ENCODE data around the gene GDF9. TPM values are rescaled to one million over a fixed set of nuclear protein-coding genes. Genes with fewer than 3 reads are reported as not detected.

The GDF9 gene
- total RNA-seq, 2 experiments from 2014 or later, result 0.41 to 0.69 TPM

DNA sequence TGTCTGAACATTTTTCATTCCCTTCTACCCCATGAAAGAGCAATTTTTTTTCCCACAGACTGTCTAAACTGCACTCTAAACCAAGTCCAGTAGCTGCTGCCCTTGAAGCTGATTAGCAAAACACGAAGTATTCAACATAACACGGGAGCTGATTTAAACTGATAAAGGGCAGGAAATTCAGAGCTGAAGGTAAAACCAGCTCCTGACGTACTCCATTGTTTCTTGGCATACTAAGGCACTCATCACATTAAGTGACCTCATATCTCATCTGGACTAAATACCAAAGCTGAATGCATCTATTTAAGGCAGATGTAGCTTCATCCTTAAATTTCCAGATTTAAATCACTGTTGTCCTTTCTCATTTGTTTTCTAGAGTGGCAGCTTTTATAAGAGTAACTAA is 12.0 kb downstream of the GDF9 start:
- CTCF ChIA-PET, result interaction anchor here (0.7 to 1.6 kb wide), 7 partner anchors 8 to 510 kb away, joined by 3 to 6 read pairs (median 3); no protein-coding TSS in a partner anchor
- intact Hi-C loops (cut with DNase I, micrococcal nuclease), result no loop called here
- ATAC-seq, result no peak
- POLR2A ChIA-PET, result no interaction called here
- Mint-ChIP-seq H3K27ac (no peak overlapping the region), H3K4me3 (no peak overlapping the region), H3K27me3 (peaks cover 4% of the 10 kb centered on the region), H3K9me3 (ENCODE audit: low read depth) (no peaks in the 10 kb centered on the region), H3K4me1 (no peaks in the 10 kb centered on the region), H3K36me3 (ENCODE audit: low read depth) (no peaks in the 10 kb centered on the region)
- DNase-seq, result no peak

DNA sequence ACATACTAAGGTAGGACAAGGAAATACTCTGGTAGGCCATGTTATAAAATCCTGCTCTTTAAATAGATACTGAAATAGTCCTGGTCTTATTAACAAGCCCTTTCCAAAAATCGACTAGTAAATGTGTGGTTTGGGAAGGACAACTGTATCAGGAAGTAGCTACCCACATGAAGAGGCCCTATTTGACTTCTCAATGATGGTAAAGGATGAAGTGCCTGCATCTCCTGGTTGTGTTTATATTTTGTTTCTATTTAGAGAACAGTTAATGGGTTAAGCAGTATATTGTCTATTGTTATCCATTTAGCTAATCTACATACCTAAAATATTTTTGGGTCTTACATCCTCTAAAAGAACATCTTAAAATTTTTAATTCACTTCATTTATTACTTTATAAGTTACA is 12.5 kb downstream of the GDF9 start:
- no peaks in the 10 kb centered on the region for H3K4me1 Mint-ChIP-seq
- H3K9me3 Mint-ChIP-seq (ENCODE audit: low read depth), result no peaks in the 10 kb centered on the region
- H3K4me3 Mint-ChIP-seq, result no peak overlapping the region
- intact Hi-C loops (cut with DNase I, micrococcal nuclease), result no loop called here
- ChIA-PET CTCF (interaction anchor here (0.7 to 1.6 kb wide), 6 partner anchors 9 to 509 kb away, joined by 3 to 6 read pairs (median 4); no protein-coding TSS in a partner anchor), POLR2A (no interaction called here)
- DNase-seq (no peak), ATAC-seq (no peak)
- H3K27me3 Mint-ChIP-seq, result peaks cover 4% of the 10 kb centered on the region
- H3K36me3 Mint-ChIP-seq (ENCODE audit: low read depth), result no peaks in the 10 kb centered on the region
- no peak overlapping the region for H3K27ac Mint-ChIP-seq

DNA sequence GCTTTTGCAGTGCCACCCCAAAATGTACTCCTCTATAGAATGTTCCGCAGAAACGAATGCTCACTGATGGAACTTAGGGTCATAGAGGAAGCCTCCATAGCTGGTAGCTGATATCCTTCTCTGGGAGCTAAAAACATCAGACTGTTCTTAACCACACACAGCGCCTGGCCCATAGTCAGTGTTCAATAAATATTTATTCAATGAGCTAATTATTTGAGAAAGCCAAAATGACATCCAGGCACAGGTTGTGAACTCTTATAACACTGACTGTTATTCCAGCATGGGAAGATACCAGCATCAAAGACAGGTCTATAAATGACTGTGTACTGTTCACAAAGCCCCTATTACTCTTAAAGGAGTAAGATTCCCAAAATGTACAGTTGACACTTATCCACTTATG is 12.9 kb downstream of the GDF9 start:
- POLR2A ChIA-PET, result no interaction called here
- ATAC-seq (no peak), DNase-seq (no peak)
- peaks cover 4% of the 10 kb centered on the region for H3K27me3 Mint-ChIP-seq
- H3K4me3 Mint-ChIP-seq, result no peak overlapping the region
- no peak overlapping the region for H3K27ac Mint-ChIP-seq
- CTCF ChIA-PET, result interaction anchor here (0.9 to 1.6 kb wide), 4 partner anchors 9 to 33 kb away, joined by 3 to 6 read pairs (median 4); no protein-coding TSS in a partner anchor
- no peaks in the 10 kb centered on the region for H3K36me3 Mint-ChIP-seq (ENCODE audit: low read depth)
- H3K4me1 Mint-ChIP-seq, result no peaks in the 10 kb centered on the region
- intact Hi-C loops (cut with DNase I, micrococcal nuclease), result no loop called here
- no peaks in the 10 kb centered on the region for H3K9me3 Mint-ChIP-seq (ENCODE audit: low read depth)

DNA sequence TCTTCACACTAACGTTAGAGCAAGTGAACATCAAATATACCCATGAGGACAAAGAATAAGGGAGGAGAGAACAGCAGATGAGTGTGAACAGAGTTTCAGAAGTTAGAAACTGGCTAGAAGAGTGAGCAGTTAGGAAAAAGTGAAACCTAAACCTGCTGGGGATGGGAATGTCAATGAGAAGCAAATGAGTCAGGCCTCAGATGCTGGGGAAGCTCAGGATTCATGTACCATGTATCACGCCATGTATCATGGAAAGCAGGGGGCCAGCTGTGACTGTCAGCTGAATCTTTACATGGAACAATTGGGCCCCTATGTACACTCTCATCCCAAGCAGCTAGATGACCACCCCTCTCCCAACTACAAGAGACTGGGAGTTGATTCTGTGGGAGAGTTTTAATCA is 16.2 kb downstream of the GDF9 start:
- ATAC-seq (no peak), DNase-seq (no peak)
- Mint-ChIP-seq H3K4me1 (no peaks in the 10 kb centered on the region), H3K9me3 (ENCODE audit: low read depth) (no peaks in the 10 kb centered on the region), H3K36me3 (ENCODE audit: low read depth) (no peaks in the 10 kb centered on the region), H3K27ac (no peak overlapping the region), H3K4me3 (no peak overlapping the region), H3K27me3 (peaks cover 2% of the 10 kb centered on the region)
- intact Hi-C loops (cut with DNase I, micrococcal nuclease), result no loop called here
- ChIA-PET CTCF (interaction anchor here (1.0 to 1.4 kb wide), 3 partner anchors 12 to 29 kb away, joined by 3 to 4 read pairs (median 3); no protein-coding TSS in a partner anchor), POLR2A (no interaction called here)

DNA sequence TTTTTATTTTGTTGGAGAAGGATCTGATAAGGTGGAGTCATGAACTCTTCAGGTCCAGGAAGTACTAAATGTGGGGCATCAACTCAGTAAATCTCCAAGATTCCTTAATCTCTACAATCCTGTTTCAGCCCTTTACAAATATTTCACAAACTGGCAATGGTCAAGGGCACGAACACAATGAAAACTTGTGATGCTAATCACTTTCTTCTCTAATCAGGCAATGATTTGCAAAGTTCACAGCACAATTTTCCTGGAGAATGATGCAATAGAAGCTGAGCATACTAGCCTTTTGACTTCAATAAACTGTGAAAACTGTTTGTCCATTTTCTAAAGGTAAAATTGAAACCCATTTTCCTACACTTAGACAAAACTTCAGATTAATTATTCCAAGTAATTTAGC is 16.9 kb downstream of the GDF9 start:
- Mint-ChIP-seq H3K27me3 (peaks cover 2% of the 10 kb centered on the region), H3K4me3 (no peak overlapping the region), H3K4me1 (no peaks in the 10 kb centered on the region), H3K36me3 (ENCODE audit: low read depth) (no peaks in the 10 kb centered on the region), H3K9me3 (ENCODE audit: low read depth) (no peaks in the 10 kb centered on the region), H3K27ac (no peak overlapping the region)
- ChIA-PET POLR2A (interaction anchor here (0.7 kb wide), 1 partner anchor 1209 kb away, joined by 3 read pairs; no protein-coding TSS in a partner anchor), CTCF (interaction anchor here (0.8 kb wide), 1 partner anchor 18 kb away, joined by 3 read pairs; no protein-coding TSS in a partner anchor)
- DNase-seq, result no peak
- ATAC-seq, result no peak
- intact Hi-C loops (cut with DNase I, micrococcal nuclease), result no loop called here

DNA sequence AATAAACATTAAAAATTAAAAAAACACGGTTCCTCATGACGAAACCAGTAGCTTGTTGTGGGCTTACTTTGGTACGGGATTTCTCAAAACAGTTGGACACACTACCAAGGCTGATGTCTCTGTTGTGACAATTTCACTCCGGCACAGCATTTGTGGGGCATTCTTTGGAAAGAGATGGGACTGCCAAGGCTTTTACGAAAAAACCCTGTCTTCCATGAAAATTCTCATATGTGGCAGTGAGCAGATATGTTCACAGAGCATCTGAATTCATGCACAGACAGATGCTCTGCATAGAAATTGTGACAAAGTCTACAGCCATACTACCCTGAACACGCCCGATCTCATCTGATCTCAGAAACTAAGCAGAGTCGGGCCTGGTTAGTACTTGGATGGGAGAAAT is 18.0 kb downstream of the GDF9 start:
- no peak overlapping the region for H3K27ac Mint-ChIP-seq
- H3K4me1 Mint-ChIP-seq, result no peaks in the 10 kb centered on the region
- H3K4me3 Mint-ChIP-seq, result no peak overlapping the region

DNA sequence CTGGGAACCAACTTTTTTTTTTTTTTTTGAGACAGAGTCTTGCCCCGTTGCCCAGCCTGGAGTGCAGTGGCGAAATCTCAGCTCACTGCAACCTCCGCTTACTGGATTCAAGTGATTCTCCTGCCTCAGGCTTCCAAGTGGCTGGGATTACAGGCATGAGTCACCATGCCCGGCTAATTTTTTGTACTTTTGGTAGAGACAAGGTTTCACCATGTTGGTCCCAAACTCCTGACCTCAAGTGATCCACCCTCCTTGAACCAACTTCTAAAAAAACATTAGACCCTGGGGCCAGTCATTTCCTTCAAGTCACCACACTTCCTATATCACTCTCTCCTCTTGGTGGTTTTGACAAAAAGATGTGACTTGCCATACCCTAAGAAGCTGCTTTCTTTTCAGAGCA is 25.0 kb downstream of the GDF9 start:
- ChIA-PET CTCF (no interaction called here), POLR2A (no interaction called here)
- peak; percentile 30 for ATAC-seq
- Mint-ChIP-seq H3K4me3 (no peak overlapping the region), H3K4me1 (no peaks in the 10 kb centered on the region), H3K36me3 (ENCODE audit: low read depth) (no peaks in the 10 kb centered on the region), H3K9me3 (ENCODE audit: low read depth) (no peaks in the 10 kb centered on the region), H3K27ac (no peak overlapping the region), H3K27me3 (no peaks in the 10 kb centered on the region)
- intact Hi-C loops (cut with DNase I, micrococcal nuclease), result no loop called here
- DNase-seq, result no peak

More for the DNA sequence above, 18.0 kb downstream of the GDF9 start:
- Mint-ChIP-seq H3K9me3 (ENCODE audit: low read depth) (no peaks in the 10 kb centered on the region), H3K27me3 (peaks cover 2% of the 10 kb centered on the region), H3K36me3 (ENCODE audit: low read depth) (no peaks in the 10 kb centered on the region)
- intact Hi-C loops (cut with DNase I, micrococcal nuclease), result no loop called here
- CTCF ChIA-PET, result interaction anchor here (0.6 to 0.8 kb wide), 3 partner anchors 17 to 198 kb away, joined by 3 to 4 read pairs (median 3); no protein-coding TSS in a partner anchor
- no peak for ATAC-seq
- no peak for DNase-seq
- POLR2A ChIA-PET, result no interaction called here

DNA sequence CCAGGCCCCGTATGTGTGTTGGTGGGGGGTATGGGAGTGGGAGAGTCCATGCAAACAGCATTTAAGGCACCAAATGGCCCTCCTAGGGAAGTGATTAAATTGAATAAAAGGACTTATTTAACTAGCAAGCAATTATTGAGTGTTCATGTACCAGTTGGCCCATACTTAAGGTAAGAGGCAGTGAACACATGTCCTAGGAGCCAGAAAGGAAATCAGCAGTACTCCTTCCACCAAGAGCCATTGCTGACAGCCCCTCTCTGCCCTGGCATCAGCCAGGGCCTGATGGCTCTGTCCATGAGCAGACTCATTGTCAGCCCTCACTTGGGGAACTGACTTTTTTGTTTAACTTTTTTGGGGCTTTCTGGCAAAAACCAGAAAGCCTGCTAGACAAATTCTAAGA is 25.4 kb downstream of the GDF9 start:
- intact Hi-C loops (cut with DNase I, micrococcal nuclease), result no loop called here
- Mint-ChIP-seq H3K27ac (no peak overlapping the region), H3K4me1 (no peaks in the 10 kb centered on the region), H3K27me3 (no peaks in the 10 kb centered on the region), H3K4me3 (no peak overlapping the region), H3K9me3 (ENCODE audit: low read depth) (no peaks in the 10 kb centered on the region), H3K36me3 (ENCODE audit: low read depth) (no peaks in the 10 kb centered on the region)
- ATAC-seq (no peak), DNase-seq (no peak)
- POLR2A ChIA-PET, result no interaction called here
- CTCF ChIA-PET, result no interaction called here

DNA sequence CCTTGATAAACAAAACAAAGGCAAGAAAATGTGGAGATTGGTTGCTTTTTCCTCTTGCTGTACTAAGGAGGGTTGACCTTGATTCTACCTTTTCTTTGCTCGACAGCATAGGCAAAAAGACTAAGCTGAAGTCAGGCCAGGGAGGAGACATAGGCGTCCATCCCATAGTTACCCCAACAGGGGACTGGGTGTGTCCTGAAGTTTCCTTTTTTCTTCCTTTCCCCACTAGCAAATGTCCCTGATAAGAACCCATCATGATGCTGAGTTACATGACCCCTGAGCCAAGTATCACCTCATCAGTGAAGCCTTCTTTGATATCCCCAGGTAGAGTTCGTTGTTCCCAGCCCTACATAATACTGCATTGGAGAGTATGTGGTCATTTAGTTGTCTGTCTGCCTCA is 26.0 kb downstream of the GDF9 start:
- DNase-seq (no peak), ATAC-seq (no peak)
- Mint-ChIP-seq H3K4me3 (no peak overlapping the region), H3K9me3 (ENCODE audit: low read depth) (no peaks in the 10 kb centered on the region), H3K36me3 (ENCODE audit: low read depth) (no peaks in the 10 kb centered on the region), H3K4me1 (no peaks in the 10 kb centered on the region), H3K27me3 (no peaks in the 10 kb centered on the region), H3K27ac (no peak overlapping the region)
- CTCF ChIA-PET, result no interaction called here
- intact Hi-C loops (cut with DNase I, micrococcal nuclease), result no loop called here
- POLR2A ChIA-PET, result no interaction called here

DNA sequence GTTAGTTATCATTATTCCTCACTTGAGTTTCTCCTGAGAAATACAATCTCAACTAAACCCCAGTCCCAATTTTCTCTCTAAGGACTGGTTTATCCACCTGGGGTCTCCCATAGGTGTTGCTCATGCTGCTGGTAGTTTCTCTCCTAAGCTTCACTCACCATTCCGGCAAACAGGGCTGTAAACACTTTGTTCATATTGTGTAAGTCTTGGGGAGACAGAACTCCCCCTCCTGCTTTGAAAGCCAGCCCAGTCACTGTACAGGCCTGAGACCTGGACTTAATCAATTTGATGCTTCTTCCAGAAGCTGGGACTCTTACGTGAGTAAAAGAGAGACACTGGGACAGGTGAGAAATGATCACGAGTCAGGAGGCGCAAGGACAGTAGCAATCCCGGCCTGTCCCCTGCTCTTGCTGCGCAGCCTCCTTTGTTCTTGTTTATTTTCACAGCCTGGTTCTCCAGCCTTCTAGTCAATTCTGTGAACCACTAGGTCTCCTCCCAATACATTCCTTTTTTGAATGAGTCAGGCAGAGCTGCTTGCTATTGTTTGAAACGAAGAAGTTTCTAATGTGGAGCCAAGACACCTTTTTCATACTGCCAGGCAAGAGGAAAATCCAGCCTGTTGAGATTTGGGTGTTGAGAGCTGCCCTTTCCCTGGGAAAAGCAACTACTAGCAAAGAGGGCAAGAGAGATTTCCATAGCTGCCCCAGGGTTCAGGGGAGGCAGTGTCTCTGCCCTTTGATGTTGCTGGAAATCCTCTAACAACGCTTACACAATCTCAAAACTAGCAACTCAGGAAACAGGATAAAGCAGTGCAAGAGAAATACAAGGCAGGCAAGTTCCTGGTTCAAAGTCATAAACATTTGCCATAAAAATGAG is 26.6 kb downstream of the GDF9 start:
- ChIA-PET CTCF (interaction anchor here (0.7 to 1.5 kb wide), 2 partner anchors 12 to 24 kb away, joined by 3 read pairs; no protein-coding TSS in a partner anchor), POLR2A (no interaction called here)
- H3K27ac Mint-ChIP-seq, result no peak overlapping the region
- H3K9me3 Mint-ChIP-seq (ENCODE audit: low read depth), result no peaks in the 10 kb centered on the region
- H3K36me3 Mint-ChIP-seq (ENCODE audit: low read depth), result no peaks in the 10 kb centered on the region
- no peak overlapping the region for H3K4me3 Mint-ChIP-seq
- H3K4me1 Mint-ChIP-seq, result no peaks in the 10 kb centered on the region
- H3K27me3 Mint-ChIP-seq, result no peaks in the 10 kb centered on the region
- intact Hi-C loops (cut with DNase I, micrococcal nuclease), result no loop called here
- DNase-seq (no peak), ATAC-seq (no peak)

DNA sequence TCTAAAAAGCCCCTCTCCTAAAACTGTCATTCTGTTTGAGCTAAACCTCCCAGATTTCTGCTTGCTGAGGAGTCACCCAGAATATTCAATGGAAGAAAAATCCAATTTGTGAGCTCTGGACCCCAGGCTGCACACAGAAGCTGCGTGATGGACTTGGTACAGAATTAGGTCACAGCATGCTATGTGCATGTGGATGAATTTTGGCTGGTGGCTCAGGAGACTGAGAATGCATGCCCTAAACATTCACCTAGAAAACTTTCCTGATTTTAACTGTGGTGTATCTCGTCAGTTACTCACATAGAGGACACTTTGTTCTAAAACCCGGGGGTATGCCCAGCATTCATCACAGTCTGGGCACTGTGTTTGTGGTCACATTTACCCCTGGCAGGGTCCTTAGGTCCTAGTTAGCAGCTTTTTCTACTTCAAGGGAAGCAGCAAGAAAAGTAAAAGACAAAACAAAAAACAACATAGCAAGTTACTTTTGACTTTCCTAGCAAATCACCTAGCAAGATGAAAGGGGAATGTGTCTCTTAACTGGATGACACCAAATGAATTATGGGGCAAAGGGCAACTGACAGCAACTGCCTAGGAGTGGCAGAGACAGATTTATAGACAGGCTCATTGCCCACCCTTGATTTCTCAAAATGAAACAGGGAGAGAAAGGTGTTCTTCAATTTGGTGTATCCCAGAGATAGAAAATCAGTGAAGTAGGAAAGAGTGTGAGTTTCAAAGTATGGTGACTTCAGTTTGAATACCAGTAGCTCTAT is 27.6 kb downstream of the GDF9 start:
- CTCF ChIA-PET, result interaction anchor here (0.5 to 1.5 kb wide), 4 partner anchors 11 to 81 kb away, joined by 3 to 5 read pairs (median 3); no protein-coding TSS in a partner anchor
- intact Hi-C loops (cut with DNase I, micrococcal nuclease), result no loop called here
- no peaks in the 10 kb centered on the region for H3K4me1 Mint-ChIP-seq
- DNase-seq (no peak), ATAC-seq (no peak)
- POLR2A ChIA-PET, result no interaction called here
- no peak overlapping the region for H3K4me3 Mint-ChIP-seq
- H3K27me3 Mint-ChIP-seq, result no peaks in the 10 kb centered on the region
- H3K27ac Mint-ChIP-seq, result no peak overlapping the region
- no peaks in the 10 kb centered on the region for H3K9me3 Mint-ChIP-seq (ENCODE audit: low read depth)
- H3K36me3 Mint-ChIP-seq (ENCODE audit: low read depth), result no peaks in the 10 kb centered on the region

Data from activated CD4-positive, alpha-beta T cell treated with anti-CD3 and anti-CD28 coated beads for 36 hours (primary cell).